ENCODE data around the gene DDX1. TPM values are rescaled to one million over a fixed set of nuclear protein-coding genes. Genes with fewer than 3 reads are reported as not detected.

DDX1 gene
- total RNA-seq, 1 experiment from 2014 or later = 115 TPM

- no peak for ATAC-seq
- Mint-ChIP-seq H3K27me3 (ENCODE audit: low read depth) (no peaks in the 10 kb centered on the region), H3K4me1 (peaks cover 2% of the 10 kb centered on the region), H3K27ac (no peak overlapping the region), H3K9me3 (no peaks in the 10 kb centered on the region), H3K4me3 (no peak overlapping the region), H3K36me3 (peaks cover 3% of the 10 kb centered on the region; the same call in 1 of the 2 replicates)
- ChIA-PET POLR2A (no interaction called here), CTCF (interaction anchor here (1.2 kb wide), 1 partner anchor 23 kb away, joined by 4 read pairs; no protein-coding TSS in a partner anchor)
- no peak for DNase-seq (ENCODE audit: low spot score)
- TF ChIP-seq E2F4 (CRISPR knock-in tag; IDR thresholded peaks at IDR 0.05; ENCODE audit: borderline replicate concordance, low read depth) (no peak), ZNF423 (CRISPR knock-in tag; IDR thresholded peaks at IDR 0.05) (no peak), ATF6 (CRISPR knock-in tag; IDR thresholded peaks at IDR 0.05) (no peak), ZBTB43 (CRISPR knock-in tag; IDR thresholded peaks at IDR 0.05) (no peak), MYBL2 (CRISPR knock-in tag; IDR thresholded peaks at IDR 0.05) (no peak), ZNF416 (CRISPR knock-in tag; IDR thresholded peaks at IDR 0.05) (no peak), ESRRA (CRISPR knock-in tag; IDR thresholded peaks at IDR 0.05; ENCODE audit: borderline replicate concordance) (no peak), CREM (CRISPR knock-in tag; IDR thresholded peaks at IDR 0.05) (no peak), SMAD3 (CRISPR knock-in tag; IDR thresholded peaks at IDR 0.05; ENCODE audit: borderline replicate concordance) (no peak), TEAD1 (CRISPR knock-in tag; IDR thresholded peaks at IDR 0.05) (no peak), ZNF396 (CRISPR knock-in tag; IDR thresholded peaks at IDR 0.05; ENCODE audit: borderline replicate concordance) (no peak), ZNF317 (CRISPR knock-in tag; IDR thresholded peaks at IDR 0.05; ENCODE audit: borderline replicate concordance, low read depth) (no peak), TP53 (CRISPR knock-in tag; IDR thresholded peaks at IDR 0.05) (no peak), E2F5 (CRISPR knock-in tag; IDR thresholded peaks at IDR 0.05) (no peak), ZBTB21 (CRISPR knock-in tag; IDR thresholded peaks at IDR 0.05; ENCODE audit: borderline replicate concordance) (no peak), ZNF121 (CRISPR knock-in tag; IDR thresholded peaks at IDR 0.05) (no peak)
- TF ChIP-seq, protein P1, sequence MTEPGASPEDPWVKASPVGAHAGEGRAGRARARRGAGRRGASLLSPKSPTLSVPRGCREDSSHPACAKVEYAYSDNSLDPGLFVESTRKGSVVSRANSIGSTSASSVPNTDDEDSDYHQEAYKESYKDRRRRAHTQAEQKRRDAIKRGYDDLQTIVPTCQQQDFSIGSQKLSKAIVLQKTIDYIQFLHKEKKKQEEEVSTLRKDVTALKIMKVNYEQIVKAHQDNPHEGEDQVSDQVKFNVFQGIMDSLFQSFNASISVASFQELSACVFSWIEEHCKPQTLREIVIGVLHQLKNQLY (CRISPR knock-in tag; IDR thresholded peaks at IDR 0.05) = no peak
- TF ChIP-seq, protein P2, sequence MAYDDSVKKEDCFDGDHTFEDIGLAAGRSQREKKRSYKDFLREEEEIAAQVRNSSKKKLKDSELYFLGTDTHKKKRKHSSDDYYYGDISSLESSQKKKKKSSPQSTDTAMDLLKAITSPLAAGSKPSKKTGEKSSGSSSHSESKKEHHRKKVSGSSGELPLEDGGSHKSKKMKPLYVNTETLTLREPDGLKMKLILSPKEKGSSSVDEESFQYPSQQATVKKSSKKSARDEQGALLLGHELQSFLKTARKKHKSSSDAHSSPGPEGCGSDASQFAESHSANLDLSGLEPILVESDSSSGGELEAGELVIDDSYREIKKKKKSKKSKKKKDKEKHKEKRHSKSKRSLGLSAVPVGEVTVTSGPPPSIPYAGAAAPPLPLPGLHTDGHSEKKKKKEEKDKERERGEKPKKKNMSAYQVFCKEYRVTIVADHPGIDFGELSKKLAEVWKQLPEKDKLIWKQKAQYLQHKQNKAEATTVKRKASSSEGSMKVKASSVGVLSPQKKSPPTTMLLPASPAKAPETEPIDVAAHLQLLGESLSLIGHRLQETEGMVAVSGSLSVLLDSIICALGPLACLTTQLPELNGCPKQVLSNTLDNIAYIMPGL (CRISPR knock-in tag; IDR thresholded peaks at IDR 0.05) = no peak
These were observed 37.0 kb upstream of the DDX1 start for GRCh38 chr2:15554525-15555218.

All from WTC11 (cell line).